C4-2B (cell line): ENCODE results near the gene ATAD2B.
A peak's percentile ranks its signal among the peaks of the same experiment; 100 is the strongest.

ENCODE experiments used
- H3K27ac ChIP-seq: fragments of 450-650 bp; 2 replicates; pipeline ENCODE4 v1.5.1; 2017
- CTCF ChIP-seq: fragments of 450-650 bp; conservative IDR thresholded peaks from 2 replicates; pipeline ENCODE4 v1.5.1; 2017; ENCODE audit warnings: mild to moderate bottlenecking
- ZFX ChIP-seq: fragments of 450-650 bp; IDR thresholded peaks from 2 replicates; pipeline ENCODE4 v1.6.1; 2017

ATAD2B gene

GRCh38 chr2:23900133-23900532 is 26.8 kb downstream of the ATAD2B start:
- no peak for TF ChIP-seq ZFX
- no peak for TF ChIP-seq CTCF
- H3K27ac ChIP-seq, result no peak overlapping the region

- no peak for TF ChIP-seq CTCF
- no peak for TF ChIP-seq ZFX
- no peak overlapping the region for H3K27ac ChIP-seq
These were observed 55.7 kb downstream of the ATAD2B start for GRCh38 chr2:23871206-23871605.

GRCh38 chr2:23867449-23867848 is 59.5 kb downstream of the ATAD2B start:
- TF ChIP-seq CTCF (no peak), ZFX (no peak)
- H3K27ac ChIP-seq, result no peak overlapping the region

GRCh38 chr2:23862716-23863426 is 64.1 kb downstream of the ATAD2B start:
- TF ChIP-seq CTCF (no peak), ZFX (no peak)
- 0 out of 2 replicates have a peak overlapping the region, but pooled peaks have one; percentile 28 for H3K27ac ChIP-seq

GRCh38 chr2:23861952-23862351 is 65.0 kb downstream of the ATAD2B start:
- no peak overlapping the region for H3K27ac ChIP-seq
- TF ChIP-seq ZFX (no peak), CTCF (no peak)

GRCh38 chr2:23859983-23860382 is 66.9 kb downstream of the ATAD2B start:
- TF ChIP-seq ZFX (no peak), CTCF (no peak)
- H3K27ac ChIP-seq, result no peak overlapping the region

GRCh38 chr2:23859234-23859633 is 67.7 kb downstream of the ATAD2B start:
- no peak overlapping the region for H3K27ac ChIP-seq
- no peak for TF ChIP-seq ZFX
- no peak for TF ChIP-seq CTCF
